Fibroblast of lung (primary cell): ENCODE results near the gene MYL12A.

Experiments used
- CTCF ChIP-seq, 2 donors: IDR thresholded peaks in 1 of 2; conservative IDR thresholded peaks in 1 of 2; 1 replicate in 1 of 2; 2 replicates in 1 of 2; pipeline ENCODE4 v1.5.1; 2011 to 2012; ENCODE audit warnings: low read length in 2 of 2, control low read depth in 1 of 2, inconsistent platforms in 1 of 2, low read depth in 1 of 2, mild to moderate bottlenecking in 1 of 2
- EZH2 ChIP-seq: IDR thresholded peaks from 2 replicates; pipeline ENCODE4 v1.5.1; 2012; ENCODE audit warnings: low read length, control low read depth, mild to moderate bottlenecking; ENCODE audit errors: missing control alignments

GRCh38 chr18:3223356-3223755, 24.2 kb upstream of the MYL12A start:
- TF ChIP-seq CTCF (conservative IDR thresholded peaks at IDR 0.05 in 1 of 2, IDR thresholded peaks at IDR 0.05 in 1 of 2; ENCODE audit: low read depth in 1 of 2, low read length in 2 of 2) (no peak), EZH2 (no peak)
